Activated gamma-delta T cell treated with anti-CD3 and anti-CD28 coated beads, Interleukin-2, amount 50 U/mL, for 16 hours (primary cell): ENCODE data around the gene GRID1.
"Not testable (repeated sequence)": the region's sequence is repeated elsewhere in the genome, so short reads cannot be mapped to it uniquely, and the experiment has no call there.

Source experiments
- DNase-seq: peaks from one replicate; pipeline ENCODE4 v3.0.0-alpha.2; 2020; ENCODE audit warnings: low read depth

The GRID1 gene

DNA sequence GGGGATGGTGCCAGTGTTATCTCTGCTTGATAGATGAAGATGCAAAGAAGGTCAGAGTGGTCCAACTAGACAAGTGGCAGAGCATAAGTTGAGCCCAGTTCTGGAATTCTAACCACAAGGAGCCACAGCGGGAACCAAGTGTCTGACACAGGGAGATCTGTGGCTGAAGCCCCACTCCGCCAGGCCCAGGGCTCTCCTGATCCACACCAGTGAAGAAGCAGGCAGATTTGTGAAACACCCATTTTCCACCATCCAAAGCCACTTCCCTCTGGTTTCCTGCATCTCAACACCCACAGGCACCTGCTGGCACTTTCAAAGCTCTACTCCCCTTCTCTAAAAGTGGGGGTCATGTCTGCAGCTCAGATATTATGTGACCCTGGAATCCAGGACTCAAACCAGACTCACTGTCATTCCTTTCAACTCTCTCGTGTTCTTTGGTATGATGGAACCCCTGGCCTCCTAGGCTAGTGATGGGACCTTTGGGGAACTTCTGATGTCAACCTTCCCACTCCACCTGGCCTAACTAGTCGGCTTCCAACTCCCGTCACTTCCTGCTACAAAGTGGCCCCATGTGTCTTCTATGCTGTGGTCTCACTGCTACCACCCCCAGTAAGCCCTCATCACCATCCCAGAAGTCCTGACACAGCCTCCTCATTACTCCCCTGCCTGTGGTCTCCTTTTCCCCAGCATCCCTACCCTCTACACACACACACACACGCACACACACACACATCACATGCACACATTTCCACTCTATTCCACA is 177.6 kb downstream of the GRID1 start:
- DNase-seq = no peak

DNA sequence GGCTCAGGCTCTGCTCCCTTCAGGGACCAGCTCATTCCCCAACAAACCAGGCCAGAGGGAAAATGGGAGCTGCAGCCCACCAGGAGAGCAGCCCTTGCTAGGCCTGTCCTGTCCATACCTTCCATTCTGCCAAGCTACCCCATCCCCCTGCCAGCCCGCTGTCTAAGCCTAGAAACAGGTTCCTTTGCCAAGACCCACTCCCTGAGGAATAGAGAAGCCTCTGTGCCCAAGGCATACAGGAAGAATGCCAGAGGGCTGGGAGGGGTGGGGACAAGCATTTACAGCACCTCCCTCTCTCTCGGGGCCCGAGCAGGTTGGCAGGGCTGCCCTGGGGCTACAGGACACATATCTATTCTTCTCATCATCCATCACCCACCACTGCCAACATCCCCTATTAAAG is 178.3 kb downstream of the GRID1 start:
- DNase-seq = no peak

DNA sequence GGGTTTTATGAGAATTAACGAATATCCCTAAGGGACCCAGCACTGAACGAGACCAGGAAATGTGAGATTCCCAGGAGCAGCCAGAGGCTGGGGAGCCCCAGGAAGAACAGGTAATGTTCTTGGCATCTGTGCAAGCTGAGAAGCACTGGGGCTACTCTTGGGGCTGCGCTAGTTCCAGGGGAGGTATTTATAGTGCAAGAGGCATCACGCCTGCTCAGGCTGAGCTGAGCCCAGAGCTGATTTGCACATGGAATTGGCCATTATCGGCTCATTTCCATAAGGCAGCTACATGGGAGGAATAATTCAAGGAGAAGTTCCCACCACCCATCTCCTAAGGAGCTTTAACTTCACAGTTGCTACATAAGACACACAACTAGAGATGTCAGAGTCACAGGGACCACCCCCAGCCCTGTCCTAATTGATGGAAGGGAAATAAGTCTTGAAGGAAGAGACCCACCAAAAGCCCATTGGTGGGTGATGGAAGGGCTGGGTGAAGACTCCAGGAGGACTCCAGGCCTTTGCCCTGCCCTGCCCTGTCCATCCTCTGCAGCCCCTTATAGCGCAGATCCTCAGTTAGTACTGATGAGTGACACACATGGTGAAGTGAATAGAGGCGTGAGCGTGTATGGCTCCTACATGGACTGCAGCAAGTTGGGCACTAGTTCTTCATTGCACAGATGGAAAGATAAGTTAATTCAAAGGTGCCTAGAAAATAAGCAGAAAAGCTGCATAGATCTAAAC is 178.9 kb downstream of the GRID1 start:
- no peak for DNase-seq

DNA sequence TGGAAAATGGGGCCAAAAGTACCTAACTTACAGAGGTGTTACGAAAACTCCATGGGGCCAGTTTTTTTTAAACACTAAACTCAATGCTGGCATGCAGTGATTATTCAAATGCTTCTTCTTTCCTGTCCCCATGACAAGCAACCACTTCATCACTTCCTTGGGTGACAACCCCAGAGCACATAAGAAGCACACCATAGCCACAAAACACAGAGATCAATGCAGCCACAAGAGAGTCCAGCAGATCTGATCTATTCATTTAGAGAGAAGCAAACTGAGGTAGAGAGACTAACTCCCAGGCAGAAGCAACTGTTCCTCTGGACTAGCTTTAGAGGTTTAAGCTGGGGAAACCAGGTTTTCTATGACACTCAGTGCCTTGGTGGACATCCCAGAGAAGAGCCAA is 180.0 kb downstream of the GRID1 start:
- no peak for DNase-seq

DNA sequence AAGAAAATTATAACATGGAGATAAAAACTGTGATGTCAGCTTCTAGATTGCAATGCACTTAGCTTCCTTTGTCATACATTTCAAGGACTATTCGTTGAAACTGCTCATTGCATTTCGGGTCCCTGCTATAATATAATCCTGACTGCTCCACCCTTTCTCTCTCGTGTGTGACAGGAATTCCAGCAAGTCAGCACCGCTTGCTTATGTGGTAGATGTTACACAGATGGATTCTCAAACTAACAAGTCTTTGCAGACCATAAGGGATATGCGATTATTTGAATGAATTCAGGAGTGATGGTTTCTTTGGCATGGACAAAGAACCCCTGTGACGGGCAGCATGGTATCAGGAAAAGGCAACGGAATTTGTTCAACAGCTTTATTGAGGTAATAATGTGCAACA is 184.0 kb downstream of the GRID1 start:
- no peak for DNase-seq

DNA sequence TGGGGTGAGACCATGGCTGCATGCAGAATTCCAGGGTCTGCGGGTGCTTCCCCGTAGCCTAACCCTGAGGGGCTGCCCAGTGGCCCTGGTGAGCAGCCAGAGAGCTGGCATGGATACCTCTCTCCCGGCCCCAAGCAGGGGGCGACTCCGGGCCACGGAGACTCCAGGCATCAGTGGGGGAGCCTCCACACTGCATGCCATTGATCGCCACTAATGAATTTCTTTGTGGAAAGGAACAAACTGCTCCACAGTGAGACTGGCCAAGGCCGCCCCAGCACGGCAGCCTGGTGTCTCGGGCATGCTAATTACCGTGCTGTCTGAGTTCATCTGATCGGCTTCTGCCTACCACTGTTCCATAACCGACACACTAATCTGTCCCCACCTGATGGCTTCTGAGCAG is 184.4 kb downstream of the GRID1 start:
- no peak for DNase-seq

DNA sequence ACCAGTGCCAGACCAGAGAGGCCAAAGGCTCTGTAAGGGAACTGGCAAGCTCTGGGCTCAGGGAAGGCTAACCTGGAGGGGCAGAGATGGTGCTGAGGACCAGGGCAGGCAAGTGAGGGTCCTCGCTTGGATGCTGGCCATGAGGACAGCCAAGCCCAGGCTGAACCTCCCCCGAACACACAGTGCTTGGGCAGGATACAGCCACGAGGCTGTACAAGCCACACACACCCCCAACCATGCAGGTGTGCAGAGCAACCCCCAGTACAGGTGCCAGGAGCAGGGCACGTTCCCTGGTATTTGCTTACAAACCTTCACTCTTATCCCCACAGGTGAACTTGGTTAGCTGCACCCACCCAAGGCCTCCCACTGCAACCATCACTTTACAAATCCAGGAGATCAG is 185.7 kb downstream of the GRID1 start:
- DNase-seq = no peak

DNA sequence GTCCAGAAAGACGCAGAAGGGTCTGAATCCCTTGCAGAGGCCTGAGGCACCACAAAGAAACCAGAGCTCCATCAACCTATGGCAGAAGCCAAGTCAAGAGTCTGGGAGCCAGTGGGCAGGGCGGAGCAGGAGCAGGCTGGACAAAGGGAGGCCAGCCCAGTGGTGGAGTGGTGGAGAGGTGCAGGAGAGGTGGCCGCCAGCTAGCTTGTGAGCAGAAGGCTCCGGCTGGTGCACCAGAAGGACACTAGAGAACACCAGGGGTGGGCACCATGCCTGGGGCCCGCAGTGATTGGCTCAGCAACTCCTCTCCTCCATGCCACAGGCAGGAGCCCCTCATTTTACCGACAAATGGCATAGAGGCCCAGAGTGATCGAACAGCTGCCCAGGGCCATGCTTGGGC is 186.6 kb downstream of the GRID1 start:
- no peak for DNase-seq

DNA sequence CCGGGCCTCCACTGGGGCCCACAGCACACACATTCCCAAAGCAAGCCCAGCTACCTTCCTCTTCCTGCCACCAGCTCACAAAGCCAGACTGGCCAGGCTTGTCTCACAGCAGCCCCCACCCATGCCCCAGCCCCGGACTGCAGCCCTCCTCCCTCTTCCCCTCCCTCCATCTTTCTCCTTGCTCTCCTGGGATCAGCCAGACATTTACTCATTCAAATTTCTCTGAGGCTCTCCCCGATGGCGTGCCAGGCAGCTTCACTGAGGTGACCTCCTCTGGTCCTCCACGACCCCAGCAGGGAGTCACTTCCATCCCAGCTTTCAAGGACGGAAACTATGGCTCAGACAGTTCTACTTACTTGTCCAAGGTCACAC is 187.5 kb downstream of the GRID1 start:
- no peak for DNase-seq

DNA sequence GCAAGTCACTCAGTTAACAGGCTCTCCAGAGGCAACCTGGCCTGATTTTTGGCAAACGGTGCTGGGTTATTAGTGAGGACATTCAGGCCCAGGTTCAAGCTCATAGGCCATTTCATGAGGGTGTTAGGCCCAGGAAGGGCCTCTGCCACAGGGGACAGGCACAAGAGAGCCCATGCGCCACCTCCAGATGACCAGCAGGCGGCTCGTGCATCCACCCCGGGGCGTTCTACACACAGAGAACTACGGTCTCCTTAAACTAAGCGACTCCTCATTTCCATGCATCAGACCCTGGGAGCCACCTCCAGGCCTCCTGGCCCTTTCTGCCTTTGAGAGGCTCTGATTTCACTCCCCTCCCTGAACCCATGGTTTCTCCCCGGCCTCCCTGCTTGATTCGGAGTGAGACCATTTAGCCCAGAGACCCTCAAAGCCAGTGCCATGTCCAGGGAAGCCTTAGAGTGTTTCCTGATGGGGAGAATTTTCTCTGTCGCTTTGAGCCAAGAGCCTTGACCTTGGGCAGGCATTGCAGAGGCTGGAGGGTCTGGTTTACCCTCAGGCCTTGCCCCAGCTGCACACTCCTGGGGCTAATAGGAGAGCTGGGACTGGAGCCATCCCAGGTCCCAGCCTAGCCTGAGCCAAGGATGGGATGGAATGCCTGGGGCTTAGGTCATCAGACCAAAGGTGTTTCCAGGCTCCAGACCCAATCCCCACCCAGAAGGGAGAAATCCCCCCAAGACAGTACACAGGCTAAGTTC is 188.0 kb downstream of the GRID1 start:
- no peak for DNase-seq

DNA sequence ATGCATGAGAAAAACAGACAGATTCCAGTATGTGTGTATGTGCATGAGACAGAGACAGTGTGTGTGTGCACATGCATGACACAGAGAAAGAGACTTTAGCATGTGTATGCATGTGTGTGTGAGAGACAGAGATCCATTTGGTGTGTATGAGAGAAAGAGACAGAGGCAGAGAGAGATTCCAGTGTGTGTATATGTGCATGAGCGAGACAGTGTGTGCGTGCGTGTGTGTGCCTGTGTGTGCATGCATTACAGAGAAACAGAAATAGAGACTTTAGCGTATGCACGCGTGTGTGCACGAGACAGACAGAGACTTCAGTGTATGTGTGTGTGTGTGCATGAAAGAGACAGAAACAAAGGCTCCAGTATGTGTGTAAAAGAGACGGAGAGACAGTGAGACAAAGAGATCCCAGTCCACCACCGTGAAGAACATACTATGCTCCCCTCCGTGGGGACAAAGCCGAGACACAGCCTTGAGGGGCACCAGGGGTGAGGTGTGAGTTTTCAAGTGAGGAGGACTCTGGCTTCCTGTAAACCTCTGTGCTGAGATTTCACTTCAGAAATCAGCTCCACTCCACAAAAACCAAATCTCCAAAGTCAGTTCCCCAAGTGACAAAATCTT is 188.9 kb downstream of the GRID1 start:
- no peak for DNase-seq

DNA sequence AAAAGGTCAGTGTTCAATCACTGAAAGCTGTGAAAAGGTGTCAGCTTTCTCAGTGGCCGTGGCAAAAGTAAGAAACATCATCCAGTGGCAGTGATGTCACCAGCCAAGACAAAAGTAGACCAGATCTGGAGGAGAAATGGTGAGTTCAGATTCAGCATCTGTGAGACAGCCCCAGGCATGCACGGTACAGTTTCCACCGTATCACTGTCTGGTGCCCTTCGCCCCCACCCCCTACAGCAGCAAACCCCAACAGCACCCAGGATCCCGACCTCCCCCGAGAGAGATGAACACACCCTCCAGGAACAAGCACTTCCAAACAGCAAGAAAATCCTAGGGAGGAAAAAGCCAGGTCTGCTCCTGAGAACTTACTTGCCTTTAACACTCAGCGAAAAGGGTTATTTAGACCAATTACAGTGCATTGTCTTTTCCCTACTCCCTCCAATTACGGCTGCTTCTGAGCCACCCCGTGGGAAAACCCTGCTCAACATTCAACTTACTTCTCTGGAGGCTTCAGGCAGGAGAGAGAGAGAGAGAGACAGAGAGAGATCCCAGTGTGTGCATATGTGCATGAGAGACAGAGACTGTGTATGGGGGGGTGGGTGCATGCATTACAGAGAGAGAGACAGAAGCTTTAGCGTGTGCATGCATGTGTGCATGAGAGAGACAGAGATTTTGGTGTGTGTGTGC is 189.6 kb downstream of the GRID1 start:
- no peak for DNase-seq

DNA sequence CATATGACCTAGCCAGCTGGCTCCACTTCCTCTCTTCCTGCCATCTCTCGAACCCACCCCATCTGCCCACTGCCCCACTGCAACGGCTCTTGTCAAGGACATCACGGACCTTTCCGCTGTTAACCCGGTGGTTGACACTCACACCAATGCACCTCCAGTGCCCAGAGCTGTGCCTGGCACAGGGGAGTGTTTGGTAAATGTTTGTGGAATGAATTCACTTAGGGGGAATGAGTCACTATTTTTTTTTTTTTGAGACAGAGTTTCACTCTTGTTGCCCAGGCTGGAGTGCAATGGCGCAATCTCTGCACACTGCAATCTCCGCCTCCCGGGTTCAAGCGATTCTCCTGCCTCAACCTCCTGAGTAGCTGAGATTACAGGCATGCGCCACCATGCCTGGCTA is 191.1 kb downstream of the GRID1 start:
- DNase-seq = not testable (repeated sequence)

DNA sequence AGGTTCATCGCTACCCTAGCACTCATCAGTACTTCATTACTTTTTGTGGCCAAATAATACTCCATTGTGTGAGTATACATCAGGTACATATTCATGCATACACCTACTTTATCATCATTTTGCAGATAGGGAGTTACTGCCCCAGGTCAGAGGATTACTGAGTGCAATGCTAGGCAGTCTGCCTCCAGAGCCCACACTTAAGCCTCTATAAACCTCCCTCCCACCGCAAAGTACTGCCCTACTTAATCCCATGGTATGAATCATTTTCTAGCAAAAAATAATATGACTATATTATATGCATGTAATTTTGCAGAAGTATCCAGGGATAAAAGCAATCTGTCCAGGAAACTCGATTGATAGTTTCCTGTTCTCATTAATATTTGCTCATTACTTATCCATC is 194.3 kb downstream of the GRID1 start:
- no peak for DNase-seq

DNA sequence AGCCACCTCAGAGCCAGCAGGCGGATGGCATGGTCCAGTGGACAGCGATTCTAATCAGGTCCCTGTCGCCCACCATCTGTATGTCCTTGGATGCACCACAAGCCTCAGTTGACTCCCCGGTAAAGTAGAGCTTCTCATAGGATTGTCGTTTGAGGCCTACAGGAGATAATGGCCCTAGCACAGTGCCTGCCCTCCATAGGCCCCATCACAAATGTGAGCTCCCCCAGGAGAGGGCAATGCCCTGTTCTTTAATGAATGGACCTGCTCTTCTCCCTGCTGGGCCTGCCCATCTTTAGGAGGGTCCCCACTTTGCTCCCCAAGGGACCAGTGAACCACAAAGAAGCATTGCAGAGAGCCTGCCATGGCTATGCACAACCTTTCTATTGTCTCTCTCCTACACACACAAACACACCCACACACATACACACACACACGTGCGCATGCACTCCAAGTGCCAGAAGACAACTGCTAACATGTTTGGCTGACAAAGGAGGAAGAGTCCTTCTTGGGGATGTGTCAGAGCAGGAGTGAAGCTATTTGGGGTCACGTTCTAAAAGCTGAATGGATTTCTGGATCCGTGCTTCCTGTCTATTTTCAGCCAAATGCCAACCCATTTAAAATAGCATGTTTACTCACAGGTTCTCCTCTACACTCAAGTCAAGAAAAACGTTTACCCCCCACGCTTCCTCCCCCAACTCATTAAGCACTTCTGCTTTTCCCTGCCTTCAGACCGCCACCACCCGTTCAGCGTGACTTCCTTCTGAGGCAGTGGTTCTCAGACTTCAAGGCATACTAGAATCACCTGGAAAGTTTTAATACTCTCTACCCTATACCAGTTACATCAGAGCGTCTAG is 196.1 kb downstream of the GRID1 start:
- no peak for DNase-seq

DNA sequence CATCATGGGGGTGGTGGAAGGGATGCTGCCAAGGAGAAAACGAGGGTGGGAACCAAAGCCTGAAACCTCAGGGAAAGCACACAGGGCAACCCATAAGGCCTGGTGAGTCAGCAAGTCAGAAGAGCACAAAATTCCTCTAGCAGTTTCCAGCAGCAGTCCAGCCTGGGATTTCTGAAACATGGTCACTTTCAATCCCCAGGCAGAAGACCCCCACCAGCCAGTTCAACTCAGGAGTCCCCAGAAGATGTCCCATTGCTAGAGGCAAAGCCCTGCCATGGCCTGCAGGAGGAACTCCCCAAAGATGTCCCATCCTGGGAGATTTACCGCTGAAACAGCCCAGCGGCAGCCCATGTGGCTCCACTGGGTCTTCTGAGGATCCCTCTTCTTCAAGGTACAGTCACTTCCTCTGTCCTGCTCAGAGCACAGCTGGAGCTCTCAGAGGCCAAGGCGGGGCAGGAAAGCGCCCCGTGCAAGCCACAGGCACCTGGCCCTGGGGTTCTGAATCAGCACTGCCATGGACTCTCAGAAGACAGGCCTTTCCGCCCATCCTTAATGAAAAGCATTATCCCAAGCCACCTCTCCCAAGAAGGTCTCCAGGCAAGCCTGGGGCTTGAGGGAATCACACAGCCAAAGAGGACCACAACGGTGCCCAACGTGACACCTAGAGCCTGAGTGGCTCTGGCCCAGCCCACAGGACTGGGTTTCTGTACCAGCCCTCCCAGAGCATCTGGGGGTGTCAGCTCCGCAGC is 196.9 kb downstream of the GRID1 start:
- DNase-seq = no peak

DNA sequence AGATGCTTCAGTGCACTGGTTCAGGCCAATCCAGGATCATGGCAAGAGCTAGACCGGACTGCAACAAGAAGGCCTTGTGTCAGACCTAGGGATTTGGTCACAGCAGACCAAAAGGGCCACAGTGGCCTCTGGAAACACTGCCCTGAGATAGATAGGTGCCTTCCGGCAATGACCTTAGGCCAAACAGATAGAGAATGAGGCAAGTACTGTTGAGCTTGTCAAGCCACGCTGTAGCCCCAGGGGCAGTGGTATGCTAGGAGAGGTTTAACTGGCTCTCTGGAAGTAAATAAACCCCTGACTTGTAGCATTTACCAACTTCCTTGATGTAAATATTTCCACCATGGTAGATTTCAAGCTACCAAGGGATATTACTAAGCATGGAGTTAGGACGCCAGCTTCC is 197.5 kb downstream of the GRID1 start:
- no peak for DNase-seq

DNA sequence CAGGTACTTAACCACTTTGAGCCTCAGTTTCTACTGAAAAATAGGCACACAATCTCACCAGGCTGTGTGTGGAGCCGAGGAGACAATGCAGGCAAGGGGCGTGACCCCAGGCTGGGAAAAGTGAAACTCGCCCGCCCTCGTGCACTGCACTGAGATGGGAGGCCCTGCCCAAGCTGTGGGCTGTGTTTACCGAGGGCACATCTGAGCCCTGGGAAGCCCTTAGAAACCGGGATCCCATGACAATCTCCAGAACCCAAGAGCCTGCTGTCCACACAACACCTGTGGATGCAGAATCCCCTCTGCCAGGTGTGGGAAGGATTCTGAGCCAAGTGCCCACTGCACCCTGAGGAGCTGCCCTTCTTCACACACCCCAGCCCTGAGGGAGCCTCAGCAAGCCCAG is 198.3 kb downstream of the GRID1 start:
- no peak for DNase-seq

DNA sequence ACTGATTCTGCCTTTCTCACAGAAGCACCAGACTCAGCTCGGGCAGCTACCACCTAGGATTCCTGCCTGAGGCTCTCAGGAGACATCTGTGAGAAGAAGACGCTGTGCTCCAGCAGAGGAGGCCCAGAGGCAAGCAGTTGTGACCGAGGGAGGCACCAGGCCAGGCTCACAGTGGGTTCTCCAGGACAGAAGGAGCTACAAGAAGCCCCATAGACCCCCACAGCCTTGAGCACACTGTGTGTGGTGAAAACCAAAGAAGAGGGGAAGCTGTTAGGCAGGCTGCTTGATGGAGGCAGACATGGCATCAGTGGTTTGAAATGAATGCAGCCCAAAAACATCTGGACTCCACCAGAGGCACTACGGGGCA is 198.8 kb downstream of the GRID1 start:
- DNase-seq = no peak

DNA sequence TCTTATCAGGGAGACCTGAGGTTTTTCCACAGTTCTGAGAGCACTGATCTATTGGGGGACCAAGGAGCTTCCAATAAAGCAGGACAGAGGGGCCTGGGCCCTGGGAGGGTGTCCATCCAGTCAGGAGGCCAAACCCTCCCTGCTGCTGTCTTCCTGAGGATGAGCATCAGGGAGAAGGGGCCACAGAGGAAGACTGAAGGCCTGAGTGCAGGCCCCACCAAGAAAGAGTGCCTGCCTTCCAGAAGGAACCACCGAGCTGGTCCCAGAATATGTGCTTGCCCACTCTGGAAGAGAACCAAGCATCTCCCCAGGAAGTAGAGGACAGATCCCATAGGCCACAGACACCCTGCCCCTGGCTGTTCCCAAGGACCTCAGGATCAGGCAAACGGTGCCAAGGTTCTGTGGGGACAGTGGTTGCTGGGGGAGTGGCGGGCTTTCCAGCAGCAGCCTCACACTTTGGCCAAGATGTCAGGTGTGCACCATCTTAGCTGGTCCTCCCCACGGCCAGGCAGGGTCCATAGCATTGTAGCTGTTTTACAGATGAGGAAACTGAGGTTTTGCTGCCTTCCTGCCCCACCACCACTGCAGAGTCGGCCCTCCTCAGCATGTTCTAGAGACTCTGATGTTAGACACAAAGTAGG is 199.4 kb downstream of the GRID1 start:
- DNase-seq = no peak
